Effector memory CD8-positive, alpha-beta T cell (primary cell): ENCODE measurements around the gene PDSS2.
A peak's percentile ranks its signal among the peaks of the same experiment; 100 is the strongest.

ENCODE experiments used
- ATAC-seq: fragments of 150-1000 bp; cut with Tn5 transposase; replicated peaks from 2 replicates; pipeline ENCODE4 v1.10.0; 2021; ENCODE audit warnings: mild to moderate bottlenecking, moderate library complexity
- DNase-seq, 3 experiments: peaks; one replicate each; pipeline ENCODE4 v3.0.0; 2021
- H3K27ac Mint-ChIP-seq, 2 donors: one replicate each; pipeline ENCODE4 v1.8.0; 2022; ENCODE audit warnings: mild to moderate bottlenecking in 2 of 2, mixed read lengths in 2 of 2, moderate library complexity in 2 of 2
- H3K27me3 Mint-ChIP-seq, 2 donors: one replicate each; pipeline ENCODE4 v1.8.0; 2022; ENCODE audit warnings: mixed read lengths in 2 of 2
- H3K36me3 Mint-ChIP-seq: one replicate; pipeline ENCODE4 v1.8.0; 2022; ENCODE audit warnings: mild to moderate bottlenecking, moderate library complexity, mixed read lengths; ENCODE audit not compliant: insufficient read depth
- H3K4me1 Mint-ChIP-seq, 2 donors: one replicate each; pipeline ENCODE4 v1.8.0; 2022; ENCODE audit warnings: low read depth in 2 of 2, mixed read lengths in 2 of 2
- H3K4me3 Mint-ChIP-seq, 2 donors: one replicate each; pipeline ENCODE4 v1.8.0; 2022; ENCODE audit warnings: mild to moderate bottlenecking in 2 of 2, mixed read lengths in 2 of 2, moderate library complexity in 2 of 2
- H3K9me3 Mint-ChIP-seq, 2 donors: one replicate each; pipeline ENCODE4 v1.8.0; 2022; ENCODE audit warnings: mixed read lengths in 2 of 2
- total RNA-seq, 9 experiments: gene quantifications; one replicate each; lab custom pipeline; 2026; lab: John Stamatoyannopoulos, UW

The PDSS2 gene, protein sequence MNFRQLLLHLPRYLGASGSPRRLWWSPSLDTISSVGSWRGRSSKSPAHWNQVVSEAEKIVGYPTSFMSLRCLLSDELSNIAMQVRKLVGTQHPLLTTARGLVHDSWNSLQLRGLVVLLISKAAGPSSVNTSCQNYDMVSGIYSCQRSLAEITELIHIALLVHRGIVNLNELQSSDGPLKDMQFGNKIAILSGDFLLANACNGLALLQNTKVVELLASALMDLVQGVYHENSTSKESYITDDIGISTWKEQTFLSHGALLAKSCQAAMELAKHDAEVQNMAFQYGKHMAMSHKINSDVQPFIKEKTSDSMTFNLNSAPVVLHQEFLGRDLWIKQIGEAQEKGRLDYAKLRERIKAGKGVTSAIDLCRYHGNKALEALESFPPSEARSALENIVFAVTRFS
- total RNA-seq = 15.0 to 21.1 (median 18.4) reads per million in 9 experiments

DNA sequence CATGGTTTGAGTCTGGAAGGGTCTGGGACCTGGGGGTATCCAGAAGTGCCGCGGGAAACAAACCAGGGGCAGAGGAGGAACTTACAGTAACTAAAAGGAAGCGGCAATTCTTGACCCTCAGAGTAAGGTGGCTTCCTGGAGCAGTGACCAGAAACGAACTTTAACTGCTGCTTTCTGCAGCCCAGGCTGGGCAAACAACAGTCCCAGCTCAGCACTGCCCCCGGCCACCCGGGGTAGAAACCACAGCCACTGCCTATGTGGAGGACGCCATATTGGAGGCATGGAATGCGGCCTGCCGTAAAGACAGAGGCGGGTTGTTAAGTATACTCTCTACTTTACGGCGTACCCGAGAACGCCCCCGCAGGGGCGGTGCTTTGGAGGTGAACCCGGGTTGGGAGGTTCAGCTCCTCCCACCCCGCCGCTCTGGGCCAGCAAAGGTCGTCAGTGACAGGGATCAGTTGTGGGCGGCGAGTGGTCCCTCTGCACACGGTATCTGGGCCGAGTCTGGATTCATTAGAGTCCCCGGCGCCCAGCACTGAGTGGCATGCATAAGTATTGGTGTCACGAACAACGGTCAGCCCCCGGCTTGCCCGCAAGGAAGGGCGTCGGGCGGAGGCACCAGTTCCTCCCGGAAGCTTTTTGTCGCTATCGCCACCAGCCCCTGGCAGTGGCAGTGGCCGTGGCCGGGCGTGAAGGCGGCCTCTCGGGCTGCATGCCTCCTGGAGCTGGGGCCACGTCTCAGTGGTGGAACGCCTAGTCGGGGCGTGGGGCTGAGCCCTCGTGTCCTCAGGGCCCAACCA is at the start of gene PDSS2:
Gene PDSS2 (minus strand): TSS at position 282 of the 800 bp plus-strand sequence. CDS start 279 bp downstream, at position 3.
- Mint-ChIP-seq H3K36me3 (peaks cover 19% of the 10 kb centered on the region), H3K27me3 (no peaks in the 10 kb centered on the region), H3K4me3 (peak within 1 kb of the TSS; percentile 94 to 99), H3K9me3 (no peaks in the 10 kb centered on the region), H3K4me1 (peaks cover 14 to 27% of the 10 kb centered on the region in 2 donors), H3K27ac (peak within 1 kb of the TSS; percentile 89 to 94)
- ATAC-seq = peak; percentile 97
- peak; percentile 96 to 97 (median 96) for DNase-seq

DNA sequence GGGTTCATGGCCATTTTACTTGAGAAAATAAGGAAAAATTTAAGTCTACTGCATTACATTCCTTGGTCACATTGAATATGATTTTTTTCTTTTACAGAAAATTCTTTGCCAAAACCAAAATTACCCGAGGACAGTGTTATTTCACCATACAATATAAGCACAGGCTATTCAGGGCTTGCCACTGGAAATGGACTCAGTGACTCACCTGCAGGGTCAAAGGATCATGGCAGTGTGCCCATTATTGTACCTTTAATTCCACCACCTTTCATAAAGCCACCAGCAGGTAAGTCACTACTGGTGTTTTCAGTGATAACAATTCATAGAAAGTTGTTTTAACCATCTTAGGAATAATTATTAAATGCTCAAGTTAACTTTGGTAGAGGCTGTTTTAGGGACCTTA is 46.8 kb upstream of the PDSS2 start:
- Mint-ChIP-seq H3K9me3 (no peaks in the 10 kb centered on the region), H3K4me1 (no peaks in the 10 kb centered on the region)
- no peak for DNase-seq

DNA sequence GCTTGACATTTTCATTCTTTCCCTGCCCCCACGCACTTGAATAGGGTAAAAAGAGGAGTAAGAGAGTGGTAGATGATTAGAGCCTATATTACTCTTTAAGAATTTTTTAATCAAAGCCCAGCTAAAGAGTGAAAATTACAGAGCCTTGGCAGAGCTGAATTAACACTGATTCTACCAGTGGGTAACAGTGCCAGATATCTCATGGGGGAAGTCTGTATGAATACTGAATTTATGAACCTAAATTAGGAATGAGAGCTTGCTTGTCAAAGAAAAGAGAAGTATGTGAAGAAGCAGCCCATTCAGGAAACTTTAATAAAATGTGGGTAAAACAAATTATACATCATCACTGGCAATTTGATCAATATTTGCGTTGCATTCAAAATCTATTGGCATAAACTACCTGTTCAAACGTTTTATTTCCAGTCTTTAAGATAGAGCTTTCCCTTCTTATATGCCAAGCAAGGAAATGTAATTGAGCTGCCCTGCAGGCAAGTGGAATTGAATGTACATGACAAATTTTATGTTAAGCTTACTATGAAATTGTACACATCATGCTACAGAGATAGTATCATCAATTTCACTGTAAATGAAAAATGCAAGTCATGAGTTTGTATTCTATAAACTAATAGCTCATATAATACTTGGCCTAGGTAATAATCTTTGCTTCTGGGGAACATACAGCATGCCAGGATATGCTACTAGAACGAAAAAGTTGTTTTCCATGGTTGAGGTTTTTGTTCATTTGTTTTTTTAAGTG is 45.1 kb upstream of the PDSS2 start:
- H3K27me3 Mint-ChIP-seq = peaks cover 12 to 47% of the 10 kb centered on the region in 2 donors
- no peak overlapping the region for H3K4me3 Mint-ChIP-seq
- ATAC-seq (no peak), DNase-seq (no peak)
- H3K27ac Mint-ChIP-seq = peak overlapping the region in 1 of 2 donors; percentile 15
- H3K4me1 Mint-ChIP-seq = no peaks in the 10 kb centered on the region
- H3K36me3 Mint-ChIP-seq = no peaks in the 10 kb centered on the region
- no peaks in the 10 kb centered on the region for H3K9me3 Mint-ChIP-seq

More for the DNA sequence above, 46.8 kb upstream of the PDSS2 start:
- H3K36me3 Mint-ChIP-seq = no peaks in the 10 kb centered on the region
- peaks cover 12 to 47% of the 10 kb centered on the region in 2 donors for H3K27me3 Mint-ChIP-seq
- no peak overlapping the region for H3K4me3 Mint-ChIP-seq
- ATAC-seq = no peak
- no peak overlapping the region for H3K27ac Mint-ChIP-seq

DNA sequence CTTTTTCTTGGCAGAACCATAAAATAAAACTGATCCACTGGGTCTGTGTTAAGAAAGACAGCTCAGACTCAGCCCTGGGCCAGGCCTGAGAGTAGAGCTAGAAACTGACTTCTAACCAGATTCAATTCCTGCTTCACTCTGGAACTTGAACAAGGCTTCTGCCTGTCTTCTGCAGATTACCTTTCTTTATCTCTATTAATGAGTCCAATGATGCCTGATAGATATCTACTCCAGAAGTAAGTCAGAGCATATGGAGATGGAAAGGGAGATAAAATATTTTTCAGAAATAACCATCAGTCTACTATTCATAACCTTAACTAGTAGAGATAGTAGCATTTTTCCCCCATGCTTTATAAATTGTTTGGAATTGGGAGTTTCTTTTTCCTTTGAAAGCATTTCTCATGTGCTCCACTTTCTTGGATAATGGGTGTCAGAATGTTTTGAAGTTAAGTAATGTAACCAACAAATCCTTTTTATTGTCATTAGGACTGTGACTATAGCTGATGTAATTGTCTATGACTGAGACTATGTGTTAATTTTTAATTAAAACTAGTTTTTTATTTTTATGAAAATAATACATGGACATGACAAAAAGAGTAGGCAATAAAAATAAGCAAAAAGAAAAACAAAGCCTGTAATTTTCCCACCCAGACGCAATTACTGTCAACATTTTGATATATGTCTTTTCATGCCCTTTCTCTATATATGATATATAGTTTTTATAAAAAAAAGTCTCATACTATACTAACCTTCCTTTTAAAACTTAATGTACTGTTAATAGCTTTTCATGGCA is 37.7 kb upstream of the PDSS2 start:
- DNase-seq (no peak), ATAC-seq (no peak)
- Mint-ChIP-seq H3K4me1 (no peaks in the 10 kb centered on the region), H3K4me3 (no peak overlapping the region), H3K9me3 (no peaks in the 10 kb centered on the region), H3K27ac (no peak overlapping the region), H3K36me3 (no peaks in the 10 kb centered on the region), H3K27me3 (peaks cover 0 to 26% of the 10 kb centered on the region in 2 donors)

DNA sequence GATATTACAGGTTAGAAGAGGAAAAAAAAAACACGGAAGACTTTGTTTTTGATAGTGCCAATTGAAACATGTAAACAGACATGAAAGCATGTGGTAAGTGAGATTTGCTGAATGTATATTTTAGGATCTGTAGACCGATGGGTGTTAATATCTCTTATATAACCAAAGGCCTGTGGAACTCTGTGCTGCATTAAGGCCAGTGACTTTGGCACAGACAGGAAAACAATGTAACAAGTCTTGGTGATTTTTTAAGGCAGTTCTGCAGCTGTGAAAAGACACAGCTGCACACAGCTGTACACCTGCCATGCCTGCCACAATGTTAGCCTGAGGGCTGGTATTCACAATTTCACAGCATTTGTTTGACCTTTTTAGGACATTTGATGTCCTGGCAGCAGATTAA is 36.6 kb upstream of the PDSS2 start:
- peaks cover 0 to 6% of the 10 kb centered on the region in 2 donors for H3K4me1 Mint-ChIP-seq
- H3K27me3 Mint-ChIP-seq = peaks cover 0 to 19% of the 10 kb centered on the region in 2 donors
- no peak overlapping the region for H3K4me3 Mint-ChIP-seq
- DNase-seq = no peak
- H3K27ac Mint-ChIP-seq = no peak overlapping the region
- no peaks in the 10 kb centered on the region for H3K36me3 Mint-ChIP-seq
- no peak for ATAC-seq
- H3K9me3 Mint-ChIP-seq = no peaks in the 10 kb centered on the region

DNA sequence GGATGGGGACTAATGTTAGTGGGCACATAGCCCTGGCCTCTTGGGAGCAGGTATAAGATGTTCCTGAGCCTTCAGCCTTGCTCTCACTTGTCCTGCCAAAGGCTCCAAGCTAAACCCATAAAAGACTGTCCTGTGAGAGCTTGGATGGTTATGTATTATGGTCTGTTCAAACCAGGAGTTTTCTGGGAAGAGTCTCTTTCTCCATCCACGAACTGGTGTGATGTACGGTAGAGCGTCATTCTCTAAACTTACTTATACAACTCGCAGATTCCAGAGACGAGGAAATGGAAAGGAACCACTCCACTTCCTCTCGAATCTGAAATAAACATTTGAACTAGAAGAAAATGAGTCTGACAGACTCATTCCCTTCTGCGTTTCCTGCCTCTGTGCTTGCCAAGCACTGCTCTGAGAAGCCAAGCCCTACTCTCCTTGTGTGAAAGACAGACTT is 35.9 kb upstream of the PDSS2 start:
- ATAC-seq (no peak), DNase-seq (no peak)
- Mint-ChIP-seq H3K4me1 (peaks cover 0 to 6% of the 10 kb centered on the region in 2 donors), H3K27me3 (peaks cover 7 to 19% of the 10 kb centered on the region in 2 donors), H3K36me3 (peaks cover 5% of the 10 kb centered on the region), H3K4me3 (no peak overlapping the region), H3K9me3 (no peaks in the 10 kb centered on the region), H3K27ac (no peak overlapping the region)

DNA sequence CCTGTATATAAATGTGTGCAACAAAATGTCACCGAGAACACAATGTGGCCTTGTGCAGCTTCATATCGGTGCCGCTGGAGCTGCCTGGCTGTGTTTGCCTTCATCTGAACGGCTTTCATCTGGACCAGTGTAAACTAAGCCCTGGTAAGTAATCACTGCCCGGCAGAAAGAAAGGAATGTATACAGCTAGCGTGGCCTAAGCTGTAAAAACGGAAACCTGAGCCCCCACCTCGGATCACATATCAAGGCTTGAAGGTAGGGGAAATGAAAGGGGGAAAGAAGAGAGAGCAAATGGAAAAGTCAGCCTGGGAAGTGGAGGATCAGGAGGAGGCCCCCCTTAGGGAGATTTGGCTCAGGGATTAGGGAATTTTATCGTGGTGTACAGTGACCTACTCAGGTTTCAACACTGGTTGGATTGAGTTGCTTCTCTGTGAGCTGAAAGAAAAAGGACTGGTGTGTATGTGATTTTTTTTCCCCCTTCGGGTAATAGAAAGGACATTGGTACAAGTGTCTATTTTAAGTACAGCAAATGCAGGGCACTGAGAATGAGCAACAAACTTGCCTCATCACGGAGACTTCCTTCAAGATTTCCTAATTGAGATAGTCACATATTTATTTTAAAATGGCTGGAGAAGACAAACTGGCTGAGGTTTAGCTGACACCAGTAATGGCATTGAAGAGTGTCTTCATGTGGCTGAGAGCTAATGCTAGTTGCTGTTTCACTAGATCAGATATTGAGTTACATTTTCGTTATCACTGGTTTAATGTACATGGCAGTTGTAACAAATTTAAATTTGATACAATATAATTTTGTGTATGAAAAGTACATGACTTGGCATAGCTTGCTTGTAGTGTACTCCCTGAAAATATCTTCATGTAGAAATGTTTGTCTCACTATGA is 34.0 kb upstream of the PDSS2 start:
- peaks cover 6% of the 10 kb centered on the region for H3K36me3 Mint-ChIP-seq
- peaks cover 7 to 14% of the 10 kb centered on the region in 2 donors for H3K4me1 Mint-ChIP-seq
- H3K9me3 Mint-ChIP-seq = no peaks in the 10 kb centered on the region
- DNase-seq (no peak), ATAC-seq (no peak)
- no peak overlapping the region for H3K4me3 Mint-ChIP-seq
- peaks cover 17 to 27% of the 10 kb centered on the region in 2 donors for H3K27me3 Mint-ChIP-seq
- H3K27ac Mint-ChIP-seq = no peak overlapping the region

DNA sequence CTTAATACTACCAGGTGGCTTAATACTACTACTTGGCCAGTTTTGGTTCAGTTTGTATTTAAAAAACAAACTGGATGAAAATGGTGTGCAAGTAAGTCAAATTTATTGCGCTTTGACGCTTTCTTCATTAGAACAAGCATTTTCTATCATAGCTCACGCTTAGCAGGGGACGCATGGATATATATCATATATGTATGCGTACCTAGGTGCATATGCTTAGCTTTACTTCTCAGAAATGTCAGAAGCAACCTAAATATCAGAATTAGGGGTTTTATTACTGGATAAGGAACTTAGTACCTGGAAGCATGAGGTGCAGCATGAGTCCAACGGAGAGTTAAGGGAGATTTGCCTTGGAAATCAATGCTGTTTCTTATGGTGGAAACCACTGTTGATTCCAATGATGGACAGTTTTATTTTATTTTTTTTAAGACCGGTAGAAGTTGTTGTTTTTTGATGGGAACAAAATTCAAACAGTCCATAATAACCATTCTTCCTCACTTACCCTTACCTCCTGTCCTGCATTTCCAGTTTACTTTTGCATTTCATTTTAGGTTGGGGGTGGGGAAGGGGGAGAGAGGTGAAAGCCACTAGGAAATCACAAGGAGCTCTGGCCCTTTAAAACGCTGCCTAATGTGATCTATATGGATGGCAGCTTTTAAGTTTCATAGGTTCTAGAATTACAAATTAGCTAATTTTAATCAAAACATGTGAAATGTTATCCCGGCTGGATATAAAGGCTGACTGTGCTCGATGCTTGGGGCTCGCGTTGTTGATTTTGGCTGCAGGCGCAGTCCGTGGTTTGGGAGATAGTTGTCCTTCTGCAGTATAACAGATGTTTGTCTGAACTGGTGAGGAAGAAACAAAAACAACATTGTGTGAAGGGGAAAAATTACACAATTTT is 32.6 kb upstream of the PDSS2 start:
- peaks cover 13 to 21% of the 10 kb centered on the region in 2 donors for H3K4me1 Mint-ChIP-seq
- DNase-seq (no peak), ATAC-seq (no peak)

DNA sequence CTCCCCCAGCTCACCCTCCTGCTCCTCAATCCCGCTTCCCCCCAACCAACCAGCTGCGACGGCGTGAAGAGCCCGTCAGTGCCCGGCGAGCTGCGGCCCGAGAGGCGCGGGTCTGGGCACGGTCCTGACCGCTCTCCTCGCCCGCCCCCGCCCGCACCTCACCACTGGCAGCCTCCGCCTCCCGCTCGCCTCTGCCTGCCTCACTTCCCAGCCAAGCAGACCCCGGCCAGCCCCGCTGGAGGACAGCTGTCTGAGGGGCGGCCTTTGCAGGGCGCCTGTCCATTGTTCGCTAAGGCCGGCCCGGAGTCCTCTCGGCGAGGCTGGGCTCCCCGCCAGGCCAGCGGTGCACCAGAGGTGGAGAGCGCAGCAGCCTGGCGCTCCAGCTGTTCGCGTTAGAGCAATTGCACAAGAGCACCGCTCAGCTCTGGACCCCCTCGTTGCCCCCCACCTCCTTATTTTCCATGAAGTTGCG is 31.8 kb upstream of the PDSS2 start:
- DNase-seq (no peak), ATAC-seq (no peak)
- Mint-ChIP-seq H3K36me3 (peaks cover 6% of the 10 kb centered on the region), H3K4me3 (peak overlapping the region; percentile 84 to 90), H3K27me3 (peaks cover 36 to 42% of the 10 kb centered on the region in 2 donors), H3K9me3 (no peaks in the 10 kb centered on the region), H3K4me1 (peaks cover 13 to 21% of the 10 kb centered on the region in 2 donors), H3K27ac (no peak overlapping the region)

More for the DNA sequence above, 32.6 kb upstream of the PDSS2 start:
- H3K27me3 Mint-ChIP-seq = peaks cover 28 to 34% of the 10 kb centered on the region in 2 donors
- H3K9me3 Mint-ChIP-seq = no peaks in the 10 kb centered on the region
- H3K27ac Mint-ChIP-seq = no peak overlapping the region
- peak overlapping the region; percentile 84 to 90 for H3K4me3 Mint-ChIP-seq
- peaks cover 6% of the 10 kb centered on the region for H3K36me3 Mint-ChIP-seq

DNA sequence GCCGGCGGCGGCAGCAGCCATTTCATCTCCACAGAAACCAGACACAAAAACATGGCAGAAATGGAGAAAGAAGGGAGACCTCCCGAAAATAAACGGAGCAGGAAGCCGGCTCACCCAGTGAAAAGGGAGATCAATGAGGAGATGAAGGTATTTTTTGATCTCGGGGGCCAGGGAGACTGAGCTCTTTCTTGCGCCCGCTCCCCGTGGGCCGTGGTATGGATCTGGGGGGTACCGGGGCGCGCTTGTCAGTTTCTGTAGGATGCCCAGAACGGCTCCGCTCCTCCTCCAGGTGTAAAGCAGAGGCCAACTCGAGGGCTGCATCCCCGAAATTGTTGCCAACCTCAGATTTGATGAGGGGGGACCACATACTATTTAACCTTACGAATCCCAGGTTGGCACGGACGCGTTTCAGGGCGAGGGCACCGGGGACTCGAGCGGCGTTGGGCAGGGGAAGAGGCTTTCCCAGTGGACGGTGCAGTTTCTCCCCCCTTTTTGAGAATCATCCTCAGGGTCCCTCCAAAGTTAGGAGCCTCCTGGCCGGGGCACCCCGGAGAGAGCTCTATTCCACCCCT is 31.3 kb upstream of the PDSS2 start:
- Mint-ChIP-seq H3K27ac (peak overlapping the region in 1 of 2 donors; percentile 32), H3K36me3 (peaks cover 6% of the 10 kb centered on the region), H3K27me3 (peaks cover 40 to 46% of the 10 kb centered on the region in 2 donors), H3K4me1 (peaks cover 13 to 21% of the 10 kb centered on the region in 2 donors), H3K4me3 (peak overlapping the region; percentile 84 to 90), H3K9me3 (no peaks in the 10 kb centered on the region)
- ATAC-seq (peak; percentile 12), DNase-seq (no peak)
